Nephron (organoid): ENCODE results near the gene SERPINA1.

Experiments
- H3K27ac Mint-ChIP-seq, 3 experiments: 2 replicates each; pipeline ENCODE4 v1.8.0; 2020; ENCODE audit warnings: mixed read lengths in 3 of 3, mild to moderate bottlenecking in 2 of 3, moderate library complexity in 1 of 3
- H3K27me3 Mint-ChIP-seq: 2 replicates; pipeline ENCODE4 v1.8.0; 2021; ENCODE audit warnings: low read depth, mild to moderate bottlenecking, moderate library complexity, mixed read lengths
- H3K36me3 Mint-ChIP-seq: 2 replicates; pipeline ENCODE4 v1.8.0; 2020; ENCODE audit warnings: low read depth, mixed read lengths
- H3K4me1 Mint-ChIP-seq: 2 replicates; pipeline ENCODE4 v1.8.0; 2020; ENCODE audit warnings: mixed read lengths
- H3K4me3 Mint-ChIP-seq, 3 experiments: 2 replicates each; pipeline ENCODE4 v1.8.0; 2020; ENCODE audit warnings: mild to moderate bottlenecking in 3 of 3, mixed read lengths in 3 of 3, moderate library complexity in 2 of 3
- H3K9me3 Mint-ChIP-seq: 2 replicates; pipeline ENCODE4 v1.8.0; 2020; ENCODE audit warnings: mixed read lengths
- CTCF ChIP-seq, 3 experiments: fragments of 200-600 bp; sonication (generic); IDR thresholded peaks; one replicate each; pipeline ENCODE4 v1.5.0; 2021; ENCODE audit warnings: antibody characterized with exemption in 3 of 3; ENCODE audit not compliant: unreplicated experiment in 3 of 3

The SERPINA1 gene

GRCh38 chr14:94388384-94389103 lies at the start of gene SERPINA1:
Gene SERPINA1, minus strand, starts transcription at chr14:94388602. Its CDS starts 5,365 bp downstream, at chr14:94383237.
- Mint-ChIP-seq H3K27ac (no peak within 1 kb of the TSS), H3K27me3 (peaks cover 28% of the 10 kb centered on the region), H3K36me3 (no peaks in the 10 kb centered on the region), H3K9me3 (no peaks in the 10 kb centered on the region), H3K4me1 (no peaks in the 10 kb centered on the region), H3K4me3 (no peak within 1 kb of the TSS)
- no peak for TF ChIP-seq CTCF (IDR thresholded peaks at IDR 0.05; ENCODE audit: unreplicated experiment in 3 of 3)

GRCh38 chr14:94428610-94429009 lies 40.2 kb upstream of the SERPINA1 start:
- no peaks in the 10 kb centered on the region for H3K36me3 Mint-ChIP-seq
- no peak overlapping the region for H3K4me3 Mint-ChIP-seq
- no peaks in the 10 kb centered on the region for H3K4me1 Mint-ChIP-seq
- TF ChIP-seq CTCF (IDR thresholded peaks at IDR 0.05; ENCODE audit: unreplicated experiment in 3 of 3), result no peak
- H3K9me3 Mint-ChIP-seq, result peaks cover 7% of the 10 kb centered on the region
- H3K27ac Mint-ChIP-seq, result no peak overlapping the region
- peaks cover 18% of the 10 kb centered on the region for H3K27me3 Mint-ChIP-seq

GRCh38 chr14:94427016-94427613 lies 38.7 kb upstream of the SERPINA1 start:
- H3K36me3 Mint-ChIP-seq, result no peaks in the 10 kb centered on the region

GRCh38 chr14:94426526-94426925 lies 38.1 kb upstream of the SERPINA1 start:
- Mint-ChIP-seq H3K9me3 (peaks cover 5% of the 10 kb centered on the region), H3K36me3 (no peaks in the 10 kb centered on the region), H3K4me1 (no peaks in the 10 kb centered on the region), H3K27me3 (peaks cover 16% of the 10 kb centered on the region), H3K4me3 (no peak overlapping the region), H3K27ac (no peak overlapping the region)
- no peak for TF ChIP-seq CTCF (IDR thresholded peaks at IDR 0.05; ENCODE audit: unreplicated experiment in 3 of 3)

More at GRCh38 chr14:94427016-94427613, 38.7 kb upstream of the SERPINA1 start:
- no peak overlapping the region for H3K27ac Mint-ChIP-seq
- H3K4me1 Mint-ChIP-seq, result no peaks in the 10 kb centered on the region
- no peak for TF ChIP-seq CTCF (IDR thresholded peaks at IDR 0.05; ENCODE audit: unreplicated experiment in 3 of 3)
- peaks cover 6% of the 10 kb centered on the region for H3K9me3 Mint-ChIP-seq
- H3K4me3 Mint-ChIP-seq, result no peak overlapping the region
- H3K27me3 Mint-ChIP-seq, result peaks cover 19% of the 10 kb centered on the region

- no peak overlapping the region for H3K4me3 Mint-ChIP-seq
- H3K4me1 Mint-ChIP-seq, result no peaks in the 10 kb centered on the region
- TF ChIP-seq CTCF (IDR thresholded peaks at IDR 0.05; ENCODE audit: unreplicated experiment in 3 of 3), result no peak
- no peaks in the 10 kb centered on the region for H3K36me3 Mint-ChIP-seq
- peaks cover 21% of the 10 kb centered on the region for H3K27me3 Mint-ChIP-seq
- peaks cover 5% of the 10 kb centered on the region for H3K9me3 Mint-ChIP-seq
- H3K27ac Mint-ChIP-seq, result no peak overlapping the region
These were observed 36.0 kb upstream of the SERPINA1 start for GRCh38 chr14:94424371-94424770.
